IMR-90 (cell line): Measurements from ENCODE around the gene CD70. TPM values are rescaled to one million over a fixed set of nuclear protein-coding genes. Genes with fewer than 3 reads are reported as not detected.
A peak's percentile ranks its signal among the peaks of the same experiment; 100 is the strongest.
"Not testable (repeated sequence)": the region's sequence is repeated elsewhere in the genome, so short reads cannot be mapped to it uniquely, and the experiment has no call there.

Experiments
- ATAC-seq: fragments of 200-7000 bp; cut with Tn5 transposase; 2 replicates; pipeline ENCODE4 v1.9.1; 2020; ENCODE audit warnings: low read depth, mild to moderate bottlenecking, moderate library complexity
- BruUV-seq: library from RNA; stranded (reverse); fragments of 400-500 nt; replicated peaks from 2 replicates; lab custom pipeline; 2021; lab: Mats Ljungman, UMichigan
- CTCF ChIA-PET: fragments of 300-600 bp; formaldehyde crosslinking; extraction: SDS; loops from one replicate; lab custom pipeline; 2021; ENCODE audit warnings: antibody characterized with exemption; lab: Yijun Ruan, JAX
- POLR2A ChIA-PET: fragments of 300-600 bp; sonication (Branson Sonifier 250); formaldehyde crosslinking; loops from one replicate; lab custom pipeline; 2022; ENCODE audit warnings: antibody characterized with exemption; ENCODE audit not compliant: unreplicated experiment; lab: Charles Lee
- DNase-seq: peaks from one replicate; pipeline ENCODE4 v3.0.0; 2013
- H2AFZ ChIP-seq: replicated peaks from 2 replicates; pipeline ENCODE3; 2013; ENCODE audit warnings: low read length, mild to moderate bottlenecking; ENCODE audit not compliant: poor library complexity
- H2AK5ac ChIP-seq: 2 replicates; pipeline ENCODE4 v1.6.1; 2013; ENCODE audit warnings: low read depth, low read length, inconsistent platforms
- H2AK9ac ChIP-seq: replicated peaks from 2 replicates; pipeline ENCODE3; 2013; ENCODE audit warnings: mild to moderate bottlenecking, low read depth, low read length, moderate library complexity; ENCODE audit not compliant: poor library complexity
- H2BK120ac ChIP-seq: 2 replicates; pipeline ENCODE4 v1.6.1; 2013; ENCODE audit warnings: low read depth, low read length, inconsistent platforms
- H2BK15ac ChIP-seq: 3 replicates; pipeline ENCODE4 v1.6.1; 2013; ENCODE audit warnings: low read depth, low read length, inconsistent platforms
- H2BK20ac ChIP-seq: 2 replicates; pipeline ENCODE4 v1.6.1; 2013; ENCODE audit warnings: low read depth, mild to moderate bottlenecking, inconsistent platforms, low read length, moderate library complexity
- H2BK5ac ChIP-seq: 2 replicates; pipeline ENCODE4 v1.6.1; 2013; ENCODE audit warnings: mild to moderate bottlenecking, low read depth, low read length, inconsistent platforms; ENCODE audit not compliant: poor library complexity, severe bottlenecking
- H3K14ac ChIP-seq: replicated peaks from 2 replicates; pipeline ENCODE4 v1.6.1; 2013; ENCODE audit warnings: low read depth, low read length, inconsistent platforms
- H3K18ac ChIP-seq: 2 replicates; pipeline ENCODE4 v1.6.1; 2013; ENCODE audit warnings: low read depth, low read length, control low read depth
- H3K23ac ChIP-seq: 2 replicates; pipeline ENCODE4 v1.6.1; 2013; ENCODE audit warnings: low read depth, low read length, inconsistent platforms
- H3K27ac ChIP-seq: 2 replicates; pipeline ENCODE4 v1.5.1; 2013; ENCODE audit warnings: mild to moderate bottlenecking, control low read depth, low read length; ENCODE audit not compliant: insufficient read depth
- H3K27me3 ChIP-seq: 2 replicates; pipeline ENCODE4 v1.6.1; 2013; ENCODE audit warnings: low read length; ENCODE audit not compliant: control insufficient read depth, insufficient read depth
- H3K36me3 ChIP-seq: 2 replicates; pipeline ENCODE4 v1.6.1; 2013; ENCODE audit warnings: low read length, mixed read lengths; ENCODE audit not compliant: control insufficient read depth, insufficient read depth
- H3K4ac ChIP-seq: 2 replicates; pipeline ENCODE4 v1.6.1; 2013; ENCODE audit warnings: low read depth, low read length, inconsistent platforms
- H3K4me1 ChIP-seq: 2 replicates; pipeline ENCODE4 v1.6.1; 2013; ENCODE audit warnings: low read length, mixed read lengths; ENCODE audit not compliant: control insufficient read depth, insufficient read depth
- H3K4me2 ChIP-seq: 2 replicates; pipeline ENCODE4 v1.6.1; 2013; ENCODE audit warnings: low read depth, mild to moderate bottlenecking, control low read depth, low read length, moderate library complexity
- H3K4me3 ChIP-seq: 2 replicates; pipeline ENCODE4 v1.5.1; 2013; ENCODE audit warnings: low read depth, mild to moderate bottlenecking, control low read depth, low read length, moderate library complexity; ENCODE audit not compliant: insufficient read depth
- H3K56ac ChIP-seq: 2 replicates; pipeline ENCODE4 v1.6.1; 2013; ENCODE audit warnings: low read length, inconsistent platforms; ENCODE audit not compliant: insufficient read depth; ENCODE audit errors: extremely low read depth
- H3K79me1 ChIP-seq, 2 experiments: 2 replicates each; pipeline ENCODE4 v1.6.1; 2013; ENCODE audit warnings: low read length in 2 of 2, inconsistent platforms in 1 of 2, low read depth in 1 of 2
- H3K9ac ChIP-seq: 2 replicates; pipeline ENCODE4 v1.6.1; 2013; ENCODE audit warnings: low read depth, low read length, control low read depth
- H3K9me1 ChIP-seq: 2 replicates; pipeline ENCODE4 v1.6.1; 2013; ENCODE audit warnings: low read length, inconsistent platforms; ENCODE audit not compliant: insufficient read depth
- H3K9me3 ChIP-seq: 2 replicates; pipeline ENCODE4 v1.6.1; 2013; ENCODE audit warnings: low read length; ENCODE audit not compliant: control insufficient read depth, insufficient read depth
- H4K20me1 ChIP-seq: 2 replicates; pipeline ENCODE4 v1.6.1; 2013; ENCODE audit warnings: low read length, inconsistent platforms; ENCODE audit not compliant: insufficient read depth
- H4K5ac ChIP-seq: 2 replicates; pipeline ENCODE4 v1.6.1; 2013; ENCODE audit warnings: mild to moderate bottlenecking, low read depth, low read length, control low read depth
- H4K8ac ChIP-seq, 2 experiments: 2 replicates each; pipeline ENCODE4 v1.6.1; 2013; ENCODE audit warnings: low read depth in 2 of 2, low read length in 2 of 2, control low read depth in 1 of 2, inconsistent platforms in 1 of 2
- H4K91ac ChIP-seq: 2 replicates; pipeline ENCODE4 v1.6.1; 2013; ENCODE audit warnings: low read depth, low read length, inconsistent platforms; ENCODE audit not compliant: insufficient read depth
- BHLHE40 ChIP-seq: fragments of 150-350 bp; IDR thresholded peaks from 2 replicates; pipeline ENCODE4 v1.6.1; 2016; ENCODE audit warnings: mild to moderate bottlenecking, low read depth, low read length
- CEBPB ChIP-seq: IDR thresholded peaks from 2 replicates; pipeline ENCODE4 v1.6.1; 2012; ENCODE audit warnings: low read depth, low read length, improper control_type of control experiment
- CHD1 ChIP-seq: IDR thresholded peaks from 2 replicates; pipeline ENCODE4 v1.6.1; 2012; ENCODE audit warnings: low read depth, low read length, improper control_type of control experiment
- FOS ChIP-seq: fragments of 150-350 bp; IDR thresholded peaks from 2 replicates; pipeline ENCODE4 v1.6.1; 2016; ENCODE audit warnings: low read depth, low read length
- MAFK ChIP-seq: IDR thresholded peaks from 2 replicates; pipeline ENCODE4 v1.6.1; 2012; ENCODE audit warnings: low read depth, low read length, improper control_type of control experiment
- MAZ ChIP-seq: IDR thresholded peaks from 2 replicates; pipeline ENCODE4 v1.6.1; 2012; ENCODE audit warnings: low read depth, mild to moderate bottlenecking, low read length, improper control_type of control experiment, moderate library complexity, borderline replicate concordance
- POLR2A ChIP-seq: IDR thresholded peaks from 2 replicates; pipeline ENCODE4 v1.6.1; 2012; ENCODE audit warnings: mild to moderate bottlenecking, low read depth, low read length
- RCOR1 ChIP-seq: IDR thresholded peaks from 2 replicates; pipeline ENCODE4 v1.6.1; 2012; ENCODE audit warnings: mild to moderate bottlenecking, low read length, improper control_type of control experiment; ENCODE audit not compliant: insufficient replicate concordance
- SMC3 ChIP-seq: fragments of 150-350 bp; IDR thresholded peaks from 2 replicates; pipeline ENCODE4 v1.6.1; 2016; ENCODE audit warnings: low read depth, mild to moderate bottlenecking, antibody characterized with exemption, low read length, moderate library complexity
- WGBS, 2 experiments: methylation state at CpG; one replicate each; pipeline versions ENCODE4 v1.1.5 to v1.1.7; 2013; ENCODE audit warnings: missing lambda C conversion rate in 2 of 2; ENCODE audit not compliant: insufficient read length in 1 of 2; ENCODE audit errors: extremely low coverage in 2 of 2; 5-methylcytosine and 5-hydroxymethylcytosine counted together
- dilution Hi-C: fragments of 300-500 bp; cut with HindIII; formaldehyde crosslinking; loops from one replicate; pipeline ENCODE4 v1.14.3; 2018; ENCODE audit warnings: low sequenced_read_pairs; ENCODE audit not compliant: unreplicated experiment
- in situ Hi-C: fragments of 300-500 bp; cut with MboI; formaldehyde crosslinking; loops from 3 replicates; pipeline ENCODE4 v1.14.3; 2019; ENCODE audit warnings: low sequenced_read_pairs, inconsistent platforms, mixed read lengths
- intact Hi-C: fragments of 100-400 bp; cut with micrococcal nuclease; formaldehyde crosslinking; loops from 2 replicates; pipeline ENCODE4 v1.10.0; 2022
- polyA plus RNA-seq, 3 experiments: library from polyadenylated mRNA; depleted of rRNA; stranded (reverse); fragments of >200 nt; gene quantifications; 2 replicates each; pipeline ENCODE4 v1.2.3, GENCODE V29; 2012; ENCODE audit warnings: low replicate concordance in 1 of 3
- total RNA-seq: library from RNA; depleted of rRNA; stranded (reverse); fragments of >200 nt; gene quantifications from 2 replicates; pipeline ENCODE4 v1.2.3, GENCODE V29; 2012

CD70 gene
- total and polyA plus RNA-seq, 2 of the 4 experiments (the other 2 are of a cell fraction) = not detected

DNA sequence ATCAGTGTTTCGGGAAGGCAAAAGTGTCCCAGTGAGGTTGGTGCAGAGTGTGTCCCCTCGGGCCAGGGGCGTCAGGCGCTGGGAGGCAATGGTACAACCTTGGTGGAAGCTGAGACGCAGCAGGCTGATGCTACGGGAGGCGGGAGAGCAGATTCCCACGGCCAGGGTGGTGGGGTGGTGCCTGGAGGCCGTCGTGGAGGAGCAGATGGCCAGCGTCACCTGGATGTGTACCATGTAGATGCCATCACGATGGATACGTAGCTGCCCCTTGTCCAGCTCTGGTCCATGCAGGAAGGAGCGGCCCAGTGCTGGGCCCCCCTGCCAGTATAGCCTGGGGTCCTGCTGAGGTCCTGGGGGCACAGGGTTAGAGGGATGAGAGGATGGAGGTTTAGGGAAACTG is 4.9 kb downstream of the CD70 start:
- Histone ChIP-seq H3K9ac (no peak overlapping the region), H3K14ac (no peak overlapping the region), H2AFZ (peak overlapping the region; percentile 61), H3K4me2 (no peak overlapping the region), H4K91ac (no peak overlapping the region), H3K36me3 (no peaks in the 10 kb centered on the region), H3K9me3 (no peaks in the 10 kb centered on the region), H4K8ac (no peak overlapping the region), H2AK9ac (no peak overlapping the region), H3K56ac (no peak overlapping the region), H3K18ac (no peak overlapping the region), H2AK5ac (no peak overlapping the region), H3K79me1 (no peaks in the 10 kb centered on the region), H2BK5ac (no peak overlapping the region), H2BK20ac (no peak overlapping the region), H3K4me3 (no peak overlapping the region), H4K5ac (no peak overlapping the region), H2BK120ac (no peak overlapping the region), H4K20me1 (no peaks in the 10 kb centered on the region), H2BK15ac (no peak overlapping the region), H3K23ac (no peak overlapping the region), H3K4me1 (no peaks in the 10 kb centered on the region), H3K9me1 (no peaks in the 10 kb centered on the region), H3K4ac (no peak overlapping the region), H3K27me3 (peaks cover 20% of the 10 kb centered on the region), H3K27ac (no peak overlapping the region)
- WGBS, 2 experiments = no CpG with 5 or more reads among the region's 14 CpGs
- ChIA-PET CTCF (no interaction called here), POLR2A (no interaction called here)
- in situ Hi-C loops (no loop called here), dilution Hi-C loops (no loop called here), intact Hi-C loops (no loop called here)
- no TSS peak for BruUV-seq
- DNase-seq (no peak), ATAC-seq (no peak)
- no peak for TF ChIP-seq MAZ
- no peak for TF ChIP-seq MAFK
- TF ChIP-seq CEBPB = no peak
- no peak for TF ChIP-seq SMC3
- TF ChIP-seq POLR2A = no peak
- TF ChIP-seq CHD1 = no peak
- no peak for TF ChIP-seq BHLHE40
- no peak for TF ChIP-seq RCOR1
- no peak for TF ChIP-seq FOS

DNA sequence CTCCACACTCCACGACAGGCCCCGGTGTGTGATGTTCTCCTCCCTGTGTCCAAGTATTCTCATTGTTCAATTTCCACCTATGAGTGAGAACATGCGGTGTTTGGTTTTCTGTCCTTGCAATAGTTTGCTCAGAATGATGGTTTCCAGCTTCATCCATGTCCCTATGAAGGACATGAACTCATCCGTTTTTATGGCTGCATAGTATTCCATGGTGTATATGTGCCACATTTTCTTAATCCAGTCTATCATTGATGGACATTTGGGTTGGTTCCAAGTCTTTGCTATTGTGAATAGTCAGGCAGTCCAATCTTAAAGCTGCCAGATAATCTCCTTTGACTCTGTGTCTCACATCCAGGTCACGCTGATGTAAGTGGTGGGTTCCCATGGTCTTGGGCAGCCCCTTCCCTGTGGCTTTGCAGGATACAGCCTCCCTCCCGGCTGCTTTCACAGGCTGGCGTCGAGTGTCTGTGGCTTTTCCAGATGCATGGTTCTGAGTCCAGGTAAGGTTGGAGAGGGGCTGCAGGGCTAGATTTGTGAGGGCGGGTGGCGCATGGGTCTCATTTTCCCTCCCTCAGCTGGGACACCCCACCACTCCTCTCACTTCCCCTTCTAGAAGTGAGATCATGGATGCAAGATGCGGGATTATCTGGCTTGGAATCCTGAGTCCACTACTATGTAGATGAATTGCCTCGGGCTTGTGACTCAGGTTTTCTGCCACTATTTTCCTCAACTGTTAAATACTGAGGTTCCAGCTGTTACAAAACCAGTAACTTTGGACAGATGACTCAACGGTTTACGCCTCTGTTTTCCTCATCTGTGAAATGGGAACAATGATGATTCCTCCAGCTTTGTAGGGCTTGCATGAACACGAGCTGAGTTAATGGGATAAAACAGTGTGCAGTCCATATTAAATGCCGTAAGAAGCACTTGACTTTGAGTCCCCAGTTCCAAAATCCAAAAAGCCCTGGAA is 8.2 kb downstream of the CD70 start:
- H3K14ac ChIP-seq, H4K91ac ChIP-seq, H3K9me1 ChIP-seq, H2BK5ac ChIP-seq, H3K4me2 ChIP-seq, H3K4ac ChIP-seq, BruUV-seq, H4K20me1 ChIP-seq, CTCF ChIA-PET, H4K8ac ChIP-seq, dilution Hi-C loops, H2AK5ac ChIP-seq, H3K27ac ChIP-seq, H3K36me3 ChIP-seq, in situ Hi-C loops, ATAC-seq, H2BK15ac ChIP-seq, H2BK120ac ChIP-seq, H2AFZ ChIP-seq, H3K56ac ChIP-seq, H3K4me3 ChIP-seq, H4K5ac ChIP-seq, H2AK9ac ChIP-seq, H3K27me3 ChIP-seq, H3K9ac ChIP-seq, H2BK20ac ChIP-seq, H3K4me1 ChIP-seq, H3K9me3 ChIP-seq, H3K23ac ChIP-seq, H3K18ac ChIP-seq, DNase-seq, H3K79me1 ChIP-seq, intact Hi-C loops, POLR2A ChIA-PET: not testable (repeated sequence)
- 100% methylated on average over 2 of the region's 16 CpGs; no CpG with 5 or more reads in 1 of the 2 experiments for WGBS, 2 experiments
